Stimulated activated CD8-positive, alpha-beta memory T cell treated with anti-CD3 and anti-CD28 coated beads, Interleukin-4, amount 100 ng/mL, for 4 hours (primary cell): ENCODE measurements around the gene TBL1Y.
"Not testable (repeated sequence)": the region's sequence is repeated elsewhere in the genome, so short reads cannot be mapped to it uniquely, and the experiment has no call there.

Source experiments
- DNase-seq, 2 donors: peaks; one replicate each; pipeline ENCODE4 v3.0.0-alpha.2; 2020; ENCODE audit warnings: low read depth in 2 of 2, low spot score in 1 of 2

TBL1Y gene

DNA sequence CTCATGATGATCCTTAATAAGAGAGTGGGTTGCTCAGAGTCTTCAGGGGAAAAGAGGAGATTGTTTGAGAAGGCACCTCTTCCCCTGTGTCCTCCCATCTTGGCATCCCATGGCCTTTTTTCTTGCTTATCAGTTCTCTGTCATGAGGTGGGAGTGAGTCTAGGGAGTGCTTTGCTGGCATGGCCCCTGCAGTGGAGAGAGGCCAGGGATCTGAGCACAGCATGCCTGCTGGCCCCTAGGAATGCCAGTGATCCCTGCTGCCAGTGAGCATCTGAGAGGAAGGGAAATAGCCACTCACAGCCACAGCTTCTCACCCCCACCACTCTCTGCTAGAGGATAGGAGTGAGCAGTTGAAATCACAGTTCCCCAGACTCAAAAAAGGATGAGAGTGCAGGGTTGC is 168.2 kb downstream of the TBL1Y start:
- DNase-seq: no peak

GRCh38 chrY:7080548-7080947 is 170.1 kb downstream of the TBL1Y start:
- not testable (repeated sequence) for DNase-seq

DNA sequence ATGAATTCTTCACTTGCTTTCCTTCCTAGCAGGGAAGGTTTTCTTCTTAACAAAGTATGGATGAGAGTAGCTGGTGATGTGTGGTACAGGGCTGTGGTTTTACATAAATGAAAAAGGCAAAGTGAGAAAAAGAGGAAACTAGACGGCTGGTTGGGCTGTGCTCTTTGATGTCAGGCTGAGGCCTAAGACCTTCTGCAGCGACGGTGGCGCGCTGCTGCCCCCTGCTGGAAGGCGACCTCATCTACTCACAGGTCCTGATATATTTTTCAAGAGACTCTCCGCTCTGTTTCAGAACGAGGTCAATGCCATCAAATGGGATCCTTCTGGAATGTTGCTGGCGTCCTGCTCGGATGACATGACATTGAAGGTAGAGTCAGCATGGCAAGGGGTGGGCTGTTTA is 175.1 kb downstream of the TBL1Y start:
- peak in 1 of 2 donors; percentile 28 for DNase-seq

DNA sequence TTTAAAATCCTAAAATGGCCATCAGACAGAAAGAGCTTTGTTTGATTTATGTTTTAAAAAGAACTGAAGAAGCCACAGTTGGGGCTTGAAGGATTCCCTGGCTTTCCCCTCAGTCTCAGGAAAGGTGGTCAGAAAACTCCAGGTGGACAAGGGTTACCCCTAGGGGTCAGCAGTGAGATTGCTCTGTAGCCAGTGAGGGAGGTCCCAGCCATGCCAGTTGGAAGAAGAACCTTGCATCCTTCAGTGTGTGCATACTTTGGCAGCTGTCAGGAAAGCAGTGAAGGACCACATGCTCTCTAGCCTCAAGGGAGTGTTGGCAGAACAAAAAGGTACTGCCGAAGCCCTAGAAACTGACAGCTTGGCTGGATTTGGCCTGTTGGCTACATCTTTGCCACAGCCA is 182.3 kb downstream of the TBL1Y start:
- no peak for DNase-seq

DNA sequence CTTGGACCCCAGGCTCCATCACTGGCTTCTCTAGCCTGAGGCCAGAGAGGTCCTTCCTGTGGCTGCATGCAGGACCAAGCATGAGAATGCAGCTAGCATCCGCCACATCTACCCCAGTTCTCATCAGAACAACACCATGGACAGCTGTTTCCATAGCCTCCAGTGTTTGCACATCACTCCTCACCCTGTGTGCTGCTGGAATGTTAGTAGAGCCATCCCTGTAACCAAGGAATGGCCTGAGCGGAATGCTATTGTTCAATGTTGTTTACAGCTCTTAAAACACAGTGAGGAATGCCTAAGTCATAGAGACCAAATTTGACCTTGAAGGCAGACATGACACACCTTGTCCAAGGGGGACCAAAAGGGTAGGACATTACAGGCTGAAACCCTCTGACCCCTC is 183.9 kb downstream of the TBL1Y start:
- DNase-seq: no peak

DNA sequence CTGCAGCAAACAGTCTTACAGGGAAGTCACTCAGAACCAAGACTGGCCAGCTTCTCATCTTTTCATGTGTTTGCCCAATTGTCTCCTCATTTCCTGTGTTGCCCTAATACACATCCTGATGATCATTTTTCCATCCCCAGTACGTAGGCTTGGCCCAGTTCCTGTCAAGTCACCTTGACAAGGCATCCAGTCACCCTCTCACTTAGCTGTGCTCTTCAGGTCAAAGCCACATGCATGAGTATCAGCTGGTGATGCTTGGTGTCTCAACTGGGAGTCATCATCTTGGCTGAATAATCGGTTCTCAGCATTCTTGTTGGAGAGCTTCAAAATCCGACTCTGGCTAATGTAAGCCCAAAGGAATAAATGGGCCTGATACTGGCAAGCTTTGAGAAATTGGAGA is 186.5 kb downstream of the TBL1Y start:
- DNase-seq: no peak

DNA sequence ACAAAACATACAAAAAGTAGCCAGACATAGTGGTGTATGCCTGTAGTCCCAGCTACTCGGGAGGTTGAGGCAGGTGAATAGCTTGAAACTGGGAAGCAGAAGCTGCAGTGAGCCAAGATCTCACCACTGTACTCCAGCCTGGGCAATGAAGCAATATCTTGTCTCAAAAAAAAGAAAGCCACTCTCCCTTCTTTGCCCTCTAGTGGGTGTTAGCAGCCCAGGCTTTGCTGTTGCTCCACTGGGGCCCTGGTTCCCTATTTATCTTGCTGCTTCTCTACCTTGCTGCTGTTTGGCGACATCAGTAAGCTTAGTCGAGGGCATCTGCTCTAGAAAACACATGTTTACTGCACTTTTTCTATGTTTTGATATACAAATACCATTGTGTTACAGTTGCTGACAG is 189.2 kb downstream of the TBL1Y start:
- DNase-seq: no peak

GRCh38 chrY:7102680-7103079 is 192.2 kb downstream of the TBL1Y start:
- no peak for DNase-seq

GRCh38 chrY:7107179-7107578 is 196.7 kb downstream of the TBL1Y start:
- no peak for DNase-seq

DNA sequence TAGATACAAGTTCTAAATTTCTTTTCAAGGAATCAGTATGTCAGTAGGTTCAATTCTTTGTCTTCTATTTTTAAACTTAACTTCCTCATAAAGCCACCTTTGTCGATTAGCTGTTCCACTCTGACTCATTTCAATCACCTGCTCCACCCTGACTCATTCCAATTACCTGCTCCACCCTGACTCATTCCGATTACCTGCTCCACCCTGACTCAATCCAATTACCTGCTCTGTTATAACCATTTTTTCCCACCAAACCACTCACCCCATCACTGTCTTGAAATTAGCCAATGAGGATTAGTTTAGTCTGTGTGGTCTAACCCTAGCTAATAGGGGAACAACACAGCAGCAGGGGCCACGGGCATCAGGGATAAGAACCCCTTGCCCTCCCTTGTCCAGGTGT is 199.6 kb downstream of the TBL1Y start:
- DNase-seq: no peak

- DNase-seq: no peak
Observed at GRCh38 chrY:7115871-7116270, 205.4 kb downstream of the TBL1Y start.

GRCh38 chrY:7122202-7122601 is 211.7 kb downstream of the TBL1Y start:
- no peak for DNase-seq

DNA sequence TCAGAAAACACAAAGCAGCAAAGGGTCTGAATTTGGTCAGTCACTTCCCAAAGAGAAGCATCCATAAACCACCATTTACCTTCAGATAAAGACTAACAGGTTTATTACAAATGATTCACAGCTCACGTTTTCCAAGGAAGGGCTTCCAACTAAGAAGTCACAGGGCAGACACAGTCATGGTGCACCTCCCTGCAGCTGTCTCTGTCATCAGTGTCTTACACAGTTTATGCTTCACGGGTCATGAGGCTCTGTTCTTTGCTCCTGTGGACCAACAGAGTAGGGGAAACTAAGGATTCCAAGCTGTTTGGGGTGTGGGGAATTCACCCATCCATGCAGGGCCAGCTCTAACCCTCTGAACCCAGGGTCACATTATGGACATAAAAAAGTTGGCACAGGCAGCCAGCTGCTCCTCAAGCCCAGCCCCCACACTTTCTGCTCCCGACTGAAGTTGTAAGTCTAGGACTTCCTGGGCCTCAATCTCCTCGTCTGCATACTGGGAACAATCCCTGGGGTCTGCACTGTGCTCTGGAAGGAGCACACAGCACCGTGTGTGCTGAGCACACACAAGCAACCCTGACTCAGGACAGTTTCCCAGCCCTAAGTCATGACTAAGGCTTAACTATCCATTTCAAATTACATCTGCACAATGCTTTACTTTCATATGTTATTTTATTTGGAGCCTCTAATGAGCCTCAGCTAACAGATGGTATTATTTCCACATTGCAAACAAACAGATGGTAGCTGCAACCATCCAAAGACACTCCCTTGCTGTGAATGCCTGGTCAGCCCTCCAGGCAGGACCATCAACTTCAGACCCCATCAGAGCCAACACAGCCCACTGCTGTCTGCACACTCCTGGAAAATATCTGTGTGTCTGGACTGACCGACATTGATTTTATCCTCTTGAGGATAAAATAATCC is 214.9 kb downstream of the TBL1Y start:
- DNase-seq: no peak

DNA sequence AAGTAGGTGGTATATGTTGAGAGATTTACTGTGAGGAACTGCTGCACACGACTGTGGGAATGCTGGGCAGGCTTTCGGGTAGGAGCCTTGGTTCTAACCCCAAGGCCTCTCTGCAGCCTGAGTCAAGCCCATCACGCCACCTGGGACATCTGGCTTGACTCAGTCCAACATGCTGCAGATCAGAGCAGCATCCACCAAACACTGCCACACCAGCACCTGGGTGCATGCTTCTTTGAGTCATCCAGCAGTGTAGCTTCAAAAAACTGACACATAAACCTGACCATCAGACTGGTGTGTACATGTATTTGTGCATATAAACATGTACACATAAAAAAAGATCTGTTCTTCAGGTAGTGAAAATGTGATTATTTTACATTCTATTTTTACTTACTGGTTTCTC is 217.7 kb downstream of the TBL1Y start:
- DNase-seq: no peak
